Kidney (tissue), 14 donors: ENCODE data around the gene SHQ1. TPM values are rescaled to one million over a fixed set of nuclear protein-coding genes. Genes with fewer than 3 reads are reported as not detected.

Source experiments
- DNase-seq, 5 donors: peaks; one replicate each; pipeline ENCODE4 v3.0.0-alpha.2; 2013 to 2020
- FAIRE-seq: peaks from 2 replicates; lab custom pipeline; 2012; peaks lifted over from hg19 to GRCh38; lab: Jason Lieb, UNC
- H3K27ac ChIP-seq, 2 donors: one replicate each; pipeline ENCODE4 v1.7.0; 2013; ENCODE audit warnings: low read depth in 2 of 2, low read length in 2 of 2, inconsistent platforms in 1 of 2
- H3K27me3 ChIP-seq: one replicate; pipeline ENCODE4 v1.7.1; 2013; ENCODE audit warnings: low read length, inconsistent platforms; ENCODE audit not compliant: control insufficient read depth, insufficient read depth
- H3K36me3 ChIP-seq, 3 donors: one replicate each; pipeline versions ENCODE4 v1.7.0 to v1.7.1; 2013; ENCODE audit warnings: low read length in 3 of 3, control low read depth in 1 of 3, inconsistent platforms in 1 of 3; ENCODE audit not compliant: insufficient read depth in 3 of 3, control insufficient read depth in 2 of 3
- H3K4me1 ChIP-seq, 3 donors: one replicate each; pipeline versions ENCODE4 v1.7.0 to v1.7.1; 2013; ENCODE audit warnings: low read length in 3 of 3, inconsistent platforms in 1 of 3, low read depth in 1 of 3; ENCODE audit not compliant: control insufficient read depth in 2 of 3, insufficient read depth in 2 of 3
- H3K4me3 ChIP-seq, 3 donors: one replicate each; pipeline versions ENCODE4 v1.7.0 to v1.8.1; 2013; ENCODE audit warnings: low read length in 3 of 3, control low read depth in 1 of 3, inconsistent platforms in 1 of 3
- H3K9ac ChIP-seq, 3 donors: one replicate each; pipeline versions ENCODE4 v1.7.0 to v1.7.1; 2013; ENCODE audit warnings: low read length in 3 of 3, control low read depth in 1 of 3, inconsistent platforms in 1 of 3
- H3K9me3 ChIP-seq, 3 donors: one replicate each; pipeline versions ENCODE4 v1.7.0 to v1.7.1; 2013; ENCODE audit warnings: low read length in 3 of 3, control low read depth in 1 of 3, inconsistent platforms in 1 of 3; ENCODE audit not compliant: control insufficient read depth in 2 of 3, insufficient read depth in 1 of 3
- CTCF ChIP-seq: IDR thresholded peaks from 3 replicates; pipeline ENCODE4 v1.5.1; 2012; ENCODE audit warnings: mild to moderate bottlenecking, moderate library complexity, borderline replicate concordance; ENCODE audit not compliant: insufficient read depth; ENCODE audit errors: extremely low read depth
- intact Hi-C: fragments of 100-400 bp; cut with DNase I; formaldehyde crosslinking; loops from one replicate; pipeline ENCODE4 v1.11.1; 2022
- polyA plus RNA-seq: library from polyadenylated mRNA; stranded (reverse); fragments of 350-450 nt; fragmentation: Illumina TruSeq; extraction: RNeasy Lipid Tissue Mini Kit (QIAGEN cat#74804); gene quantifications from one replicate; pipeline ENCODE4 v1.2.3, GENCODE V29; 2014; ENCODE audit warnings: low read depth, low replicate concordance; ENCODE audit not compliant: insufficient read depth
- total RNA-seq: library from RNA; stranded (reverse); fragmentation: NEBNext Ultra II Directional; extraction: Animal tissue kit (Norgen Biotek cat#: 25700); gene quantifications from one replicate; pipeline ENCODE4 v1.2.1, GENCODE V29; 2021
- donor health status: control.
- donor health status: control.
- donor health status: control.
- donor health status: control.
- donor health status: control.
- donor health status: DM: yes; HTN: yes; CAD: no.
- donor health status: Normal renal cell carcinoma (clear cell type).

SHQ1 gene
- total and polyA plus RNA-seq, 2 donors from 2014 or later, result 8.1 to 23.1 TPM

GRCh38 chr3:72786668-72787067, 61.6 kb downstream of the SHQ1 start:
- H3K27me3 ChIP-seq, result no peaks in the 10 kb centered on the region
- H3K36me3 ChIP-seq, result peaks cover 0 to 2% (median 2%) of the 10 kb centered on the region in 3 donors
- intact Hi-C loops, result no loop called here
- no peak for DNase-seq
- H3K9ac ChIP-seq, result no peak overlapping the region
- no peak for TF ChIP-seq CTCF
- H3K9me3 ChIP-seq, result no peaks in the 10 kb centered on the region
- no peak overlapping the region for H3K27ac ChIP-seq
- FAIRE-seq, result no peak
- no peak overlapping the region for H3K4me3 ChIP-seq
- H3K4me1 ChIP-seq, result no peaks in the 10 kb centered on the region

- Histone ChIP-seq H3K27ac (no peak overlapping the region), H3K4me1 (no peaks in the 10 kb centered on the region), H3K27me3 (no peaks in the 10 kb centered on the region), H3K9me3 (no peaks in the 10 kb centered on the region), H3K9ac (no peak overlapping the region), H3K4me3 (no peak overlapping the region), H3K36me3 (peaks cover 0 to 2% (median 2%) of the 10 kb centered on the region in 3 donors)
- FAIRE-seq (no peak), DNase-seq (no peak)
- no peak for TF ChIP-seq CTCF
- intact Hi-C loops, result no loop called here
These were observed 64.0 kb downstream of the SHQ1 start for GRCh38 chr3:72784226-72784625.

DNA sequence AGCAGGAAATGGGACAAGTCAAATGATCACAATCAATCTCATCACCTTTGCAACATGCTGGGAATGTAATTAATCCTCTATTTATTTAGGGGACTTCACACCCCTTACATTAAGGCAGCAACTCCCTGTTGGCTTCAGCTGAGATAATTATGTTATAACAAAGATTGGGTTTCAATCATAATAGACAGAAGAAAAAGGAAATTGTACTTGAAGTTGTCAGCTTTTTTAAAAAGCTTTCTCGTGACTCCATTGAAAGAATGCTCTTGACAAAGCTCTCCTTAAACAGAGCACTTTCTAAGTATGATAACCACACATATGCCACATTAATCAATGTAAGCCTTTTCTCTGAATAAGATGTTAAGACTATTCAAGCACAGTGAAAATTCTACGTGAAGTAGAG, 65.7 kb downstream of the SHQ1 start:
- Histone ChIP-seq H3K4me1 (no peaks in the 10 kb centered on the region), H3K27ac (no peak overlapping the region), H3K36me3 (peaks cover 0 to 2% (median 2%) of the 10 kb centered on the region in 3 donors), H3K9ac (no peak overlapping the region), H3K9me3 (no peaks in the 10 kb centered on the region), H3K4me3 (no peak overlapping the region), H3K27me3 (no peaks in the 10 kb centered on the region)
- FAIRE-seq (no peak), DNase-seq (peak in 1 of 5 donors; percentile 27)
- intact Hi-C loops, result no loop called here
- no peak for TF ChIP-seq CTCF
